Spleen (tissue), 7 donors: Measurements from ENCODE around the gene TMEM131L.

ENCODE experiments used
- CTCF ChIP-seq, 11 experiments: fragments of 200-600 bp in 7 of 11; fragments of 450-650 bp in 4 of 11; sonication (generic) in 4 of 11; IDR thresholded peaks in 8 of 11; conservative IDR thresholded peaks in 3 of 11; 1 replicate in 7 of 11; 2 replicates in 4 of 11; pipeline versions ENCODE4 v1.4.0 to v1.8.0; 2016 to 2021; ENCODE audit warnings: antibody characterized with exemption in 11 of 11, inconsistent platforms in 4 of 11, mild to moderate bottlenecking in 1 of 11
- POLR2A ChIP-seq, 3 donors: fragments of 450-650 bp; IDR thresholded peaks; one replicate each; pipeline ENCODE4 v1.5.1; 2017; ENCODE audit warnings: antibody characterized with exemption in 3 of 3, mild to moderate bottlenecking in 1 of 3
- POLR2AphosphoS5 ChIP-seq, 3 donors: sonication (generic); formaldehyde crosslinking; IDR thresholded peaks; one replicate each; pipeline ENCODE4 v1.5.1; 2017; ENCODE audit warnings: antibody characterized with exemption in 3 of 3
- donor health status: DM: no; HTN: no; CAD: no; lungs with moderate emphysema.
- donor health status: DM: no; HTN: no; CAD: no.
- donor health status: DM: no; HTN: no; CAD: no.

DNA sequence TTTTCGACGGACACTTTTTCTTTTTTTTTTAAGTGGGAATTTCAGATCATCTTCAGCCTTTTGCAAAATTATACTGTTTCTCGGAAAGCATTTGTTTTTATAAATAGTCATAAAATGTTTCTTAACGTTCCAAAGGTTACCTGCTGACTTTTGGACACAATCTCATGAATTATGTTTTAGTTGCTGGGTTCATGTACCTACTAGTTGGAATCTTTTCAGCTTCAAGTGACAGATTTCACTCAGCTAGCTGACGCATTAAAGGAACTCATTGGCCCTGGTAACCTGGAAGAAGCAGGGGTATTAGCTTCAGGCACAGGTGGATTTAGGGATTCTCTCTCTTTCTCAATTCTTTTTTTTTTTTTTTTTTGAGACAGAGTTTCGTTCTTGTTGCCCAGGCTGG lies 66.5 kb downstream of the TMEM131L start:
- TF ChIP-seq CTCF (IDR thresholded peaks at IDR 0.05 in 8 of 11, conservative IDR thresholded peaks at IDR 0.05 in 3 of 11) = no peak
- TF ChIP-seq POLR2A (IDR thresholded peaks at IDR 0.05) = no peak
- no peak for TF ChIP-seq POLR2AphosphoS5 (IDR thresholded peaks at IDR 0.05)
